GM18520 (cell line): ENCODE data around the gene PIGW.

ENCODE experiments used
- ATAC-seq: cut with Tn5 transposase; IDR thresholded peaks from one replicate; pipeline ENCODE4 v1.9.1; 2021; ENCODE audit not compliant: unreplicated experiment

Gene PIGW

GRCh38 chr17:36534840-36535668, at the start of gene PIGW, which contains the start of gene MYO19:
TSS of gene PIGW (plus strand) at chr17:36534987. CDS start at chr17:36537102, 2,115 bp downstream.
TSS of gene MYO19 (minus strand) at chr17:36534868. CDS start at chr17:36532538, 2,330 bp downstream.
- ATAC-seq = peak; percentile 55

- no peak for ATAC-seq
Measured at GRCh38 chr17:36485027-36485426, 49.8 kb upstream of the PIGW start.

- ATAC-seq = no peak
Measured at GRCh38 chr17:36485805-36486203, 49.0 kb upstream of the PIGW start.

- peak; percentile 90 for ATAC-seq
Measured at GRCh38 chr17:36486204-36487194, 48.3 kb upstream of the PIGW start, which contains the start of gene ZNHIT3. TSS of gene ZNHIT3 (plus strand) at chr17:36486681. CDS start at chr17:36486700, 19 bp downstream.

- ATAC-seq = no peak
Measured at GRCh38 chr17:36493956-36494355, 40.8 kb upstream of the PIGW start.

- ATAC-seq = no peak
Measured at GRCh38 chr17:36494674-36495073, 40.1 kb upstream of the PIGW start.

GRCh38 chr17:36495076-36495578, 39.7 kb upstream of the PIGW start:
- no peak for ATAC-seq

GRCh38 chr17:36496018-36496789, 38.6 kb upstream of the PIGW start:
- no peak for ATAC-seq

- ATAC-seq = no peak
Measured at GRCh38 chr17:36498155-36498554, 36.6 kb upstream of the PIGW start.

- ATAC-seq = no peak
Measured at GRCh38 chr17:36498560-36499300, 36.1 kb upstream of the PIGW start.

- ATAC-seq = no peak
Measured at GRCh38 chr17:36500745-36501225, 34.0 kb upstream of the PIGW start.

GRCh38 chr17:36501351-36501750, 33.4 kb upstream of the PIGW start:
- no peak for ATAC-seq

GRCh38 chr17:36501963-36502362, 32.8 kb upstream of the PIGW start:
- ATAC-seq = no peak

GRCh38 chr17:36503456-36504155, 31.2 kb upstream of the PIGW start:
- ATAC-seq = no peak

- ATAC-seq = no peak
Measured at GRCh38 chr17:36504156-36504545, 30.6 kb upstream of the PIGW start.

GRCh38 chr17:36505171-36505570, 29.6 kb upstream of the PIGW start:
- no peak for ATAC-seq

GRCh38 chr17:36506249-36506826, 28.4 kb upstream of the PIGW start:
- no peak for ATAC-seq

GRCh38 chr17:36506831-36507230, 28.0 kb upstream of the PIGW start:
- ATAC-seq = no peak

- ATAC-seq = no peak
Measured at GRCh38 chr17:36507266-36507665, 27.5 kb upstream of the PIGW start.
